HEK293 (cell line): ENCODE measurements around the gene MPC2.

Experiments
- CTCF ChIP-seq: fragments of 450-650 bp; formaldehyde crosslinking; IDR thresholded peaks from 2 replicates; pipeline ENCODE4 v1.5.1; 2016; ENCODE audit warnings: missing biosample characterization, missing genetic modification characterization
- REST ChIP-seq: fragments of 450-650 bp; formaldehyde crosslinking; IDR thresholded peaks from 2 replicates; pipeline ENCODE4 v1.5.1; 2016; ENCODE audit warnings: missing biosample characterization, missing genetic modification characterization
- SETDB1 ChIP-seq: IDR thresholded peaks from one replicate; pipeline ENCODE4 v1.6.1; 2017; ENCODE audit warnings: mild to moderate bottlenecking, low read length, moderate library complexity, mixed read lengths; ENCODE audit not compliant: insufficient read length
- YY2 ChIP-seq: fragments of 450-650 bp; formaldehyde crosslinking; IDR thresholded peaks from 2 replicates; pipeline ENCODE4 v1.5.1; 2016; ENCODE audit warnings: missing biosample characterization, missing genetic modification characterization
- ZFP69B ChIP-seq: fragments of 450-650 bp; formaldehyde crosslinking; IDR thresholded peaks from 2 replicates; pipeline ENCODE4 v1.5.1; 2016; ENCODE audit warnings: missing biosample characterization, missing genetic modification characterization
- ZNF549 ChIP-seq: fragments of 450-650 bp; IDR thresholded peaks from 2 replicates; pipeline ENCODE4 v1.5.1; 2018; ENCODE audit warnings: missing biosample characterization, missing genetic modification characterization, mild to moderate bottlenecking, inconsistent platforms, moderate library complexity
- ZNF580 ChIP-seq: fragments of 450-650 bp; formaldehyde crosslinking; IDR thresholded peaks from 2 replicates; pipeline ENCODE4 v1.5.1; 2016; ENCODE audit warnings: missing biosample characterization, missing genetic modification characterization
- ZNF658 ChIP-seq: fragments of 450-650 bp; formaldehyde crosslinking; IDR thresholded peaks from 2 replicates; pipeline ENCODE4; 2016; ENCODE audit warnings: missing biosample characterization, missing genetic modification characterization
- ZNF791 ChIP-seq: fragments of 450-650 bp; formaldehyde crosslinking; IDR thresholded peaks from 2 replicates; pipeline ENCODE4 v1.5.1; 2016; ENCODE audit warnings: missing biosample characterization, missing genetic modification characterization

DNA sequence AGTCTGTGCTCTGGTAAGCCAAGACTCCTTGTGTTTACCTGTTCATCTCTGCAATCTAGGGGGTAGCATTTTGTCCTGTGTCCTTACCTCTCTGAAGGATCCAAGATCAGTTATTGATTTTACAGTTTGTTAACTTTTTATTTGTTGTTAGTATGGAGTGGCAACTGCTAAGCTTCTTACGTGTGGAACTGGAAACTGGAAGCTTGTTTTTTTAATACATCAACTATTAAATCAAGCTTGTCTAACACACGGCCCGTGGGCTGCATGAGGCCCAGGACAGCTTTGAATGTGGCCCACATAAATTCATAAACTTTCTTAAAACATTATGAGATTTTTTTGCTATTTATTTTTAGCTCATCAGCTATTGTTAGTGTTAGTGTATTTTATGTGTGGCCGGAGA, 29.2 kb upstream of the MPC2 start:
- TF ChIP-seq ZNF580 (tag by site-specific recombination), result no peak
- no peak for TF ChIP-seq ZNF549 (tag by site-specific recombination)
- no peak for TF ChIP-seq CTCF
- no peak for TF ChIP-seq YY2 (tag by site-specific recombination)
- TF ChIP-seq SETDB1, result no peak
- TF ChIP-seq ZFP69B (tag by site-specific recombination), result no peak
- no peak for TF ChIP-seq ZNF658 (tag by site-specific recombination)
- no peak for TF ChIP-seq REST
- no peak for TF ChIP-seq ZNF791
